ENCODE measurements around the gene GRM5.

The GRM5 gene

GRCh38 chr11:88579466-88579865 is 486.3 kb downstream of the GRM5 start:
- ChIA-PET CTCF (no interaction called here), POLR2A (no interaction called here)
- no peak for TF ChIP-seq CTCF (IDR thresholded peaks at IDR 0.05; ENCODE audit: control extremely low read depth, extremely low read depth, low read depth, missing control alignments)
- no peak for DNase-seq (ENCODE audit: extremely low spot score)

- CTCF ChIA-PET, result interaction anchor here (1.2 to 2.0 kb wide), 4 partner anchors 15 to 436 kb away, joined by 3 to 7 read pairs (median 4); no protein-coding TSS in a partner anchor
Observed at GRCh38 chr11:88576741-88577140, 489.0 kb downstream of the GRM5 start.

GRCh38 chr11:88575916-88576315 is 489.9 kb downstream of the GRM5 start:
- TF ChIP-seq CTCF (IDR thresholded peaks at IDR 0.05; ENCODE audit: control extremely low read depth, extremely low read depth, low read depth, missing control alignments), result no peak
- ChIA-PET CTCF (interaction anchor here (1.1 to 2.0 kb wide), 5 partner anchors 15 to 436 kb away, joined by 3 to 7 read pairs (median 3); no protein-coding TSS in a partner anchor), POLR2A (no interaction called here)
- no peak for DNase-seq (ENCODE audit: extremely low spot score)

More at GRCh38 chr11:88576741-88577140, 489.0 kb downstream of the GRM5 start:
- DNase-seq (ENCODE audit: extremely low spot score), result no peak
- TF ChIP-seq CTCF (IDR thresholded peaks at IDR 0.05; ENCODE audit: control extremely low read depth, extremely low read depth, low read depth, missing control alignments), result no peak
- POLR2A ChIA-PET, result no interaction called here

- ChIA-PET CTCF (interaction anchor here (0.9 to 1.3 kb wide), 3 partner anchors 10 to 17 kb away, joined by 3 to 5 read pairs (median 4); no protein-coding TSS in a partner anchor), POLR2A (no interaction called here)
- no peak for TF ChIP-seq CTCF (IDR thresholded peaks at IDR 0.05; ENCODE audit: control extremely low read depth, extremely low read depth, low read depth, missing control alignments)
Observed at GRCh38 chr11:88569342-88569741, 496.4 kb downstream of the GRM5 start.

GRCh38 chr11:88555829-88556202 is 510.0 kb downstream of the GRM5 start:
- no peak for TF ChIP-seq CTCF (IDR thresholded peaks at IDR 0.05; ENCODE audit: control extremely low read depth, extremely low read depth, low read depth, missing control alignments)
- ChIA-PET POLR2A (no interaction called here), CTCF (interaction anchor here (1.6 kb wide), 1 partner anchor 539 kb away, joined by 14 read pairs; no protein-coding TSS in a partner anchor)
- DNase-seq (ENCODE audit: extremely low spot score), result no peak

More at GRCh38 chr11:88569342-88569741, 496.4 kb downstream of the GRM5 start:
- DNase-seq (ENCODE audit: extremely low spot score), result no peak

GRCh38 chr11:88555018-88555828 is 510.6 kb downstream of the GRM5 start:
- no peak for DNase-seq (ENCODE audit: extremely low spot score)
- POLR2A ChIA-PET, result no interaction called here
- CTCF ChIA-PET, result interaction anchor here (1.6 kb wide), 1 partner anchor 539 kb away, joined by 14 read pairs; no protein-coding TSS in a partner anchor
- TF ChIP-seq CTCF (IDR thresholded peaks at IDR 0.05; ENCODE audit: control extremely low read depth, extremely low read depth, low read depth, missing control alignments), result no peak

All from GM10248 (cell line).